Ectodermal cell (in vitro differentiated cells): ENCODE data around the gene AK8.

ENCODE experiments used
- H3K27ac ChIP-seq: 2 replicates; pipeline ENCODE4 v1.7.0; 2013; ENCODE audit warnings: mild to moderate bottlenecking, low read depth, low read length; ENCODE audit not compliant: insufficient read depth, poor library complexity, severe bottlenecking
- H3K27me3 ChIP-seq: 2 replicates; pipeline ENCODE4 v1.7.0; 2013; ENCODE audit warnings: mild to moderate bottlenecking, low read length; ENCODE audit not compliant: insufficient read depth, control insufficient read depth, poor library complexity, severe bottlenecking
- H3K36me3 ChIP-seq: one replicate; pipeline ENCODE4 v1.7.0; 2013; ENCODE audit warnings: low read length; ENCODE audit not compliant: control insufficient read depth, insufficient read depth
- H3K4me1 ChIP-seq: one replicate; pipeline ENCODE4 v1.7.0; 2013; ENCODE audit warnings: low read length; ENCODE audit not compliant: control insufficient read depth, insufficient read depth
- H3K4me3 ChIP-seq: 2 replicates; pipeline ENCODE4 v1.7.0; 2013; ENCODE audit warnings: low read depth, low read length, control low read depth; ENCODE audit not compliant: insufficient read depth
- H3K9me3 ChIP-seq: 2 replicates; pipeline ENCODE4 v1.7.0; 2013; ENCODE audit warnings: mild to moderate bottlenecking, low read length, moderate library complexity; ENCODE audit not compliant: control insufficient read depth
- WGBS, 2 experiments: methylation state at CpG; one replicate each; pipeline ENCODE4 v1.1.7; 2013; ENCODE audit warnings: missing lambda C conversion rate in 2 of 2; 5-methylcytosine and 5-hydroxymethylcytosine counted together

The AK8 gene

GRCh38 chr9:132888151-132888550, 10.1 kb upstream of the AK8 start:
- Histone ChIP-seq H3K27me3 (no peaks in the 10 kb centered on the region), H3K4me1 (no peaks in the 10 kb centered on the region), H3K9me3 (no peaks in the 10 kb centered on the region), H3K27ac (no peak overlapping the region), H3K4me3 (no peak overlapping the region), H3K36me3 (no peaks in the 10 kb centered on the region)
- WGBS, 2 experiments = 94 to 96% methylated on average over 18 of the region's 18 CpGs

- no peak overlapping the region for H3K4me3 ChIP-seq
- H3K36me3 ChIP-seq = no peaks in the 10 kb centered on the region
- 91 to 94% methylated on average over 18 of the region's 18 CpGs for WGBS, 2 experiments
- H3K27me3 ChIP-seq = no peaks in the 10 kb centered on the region
- H3K4me1 ChIP-seq = no peaks in the 10 kb centered on the region
- H3K9me3 ChIP-seq = no peaks in the 10 kb centered on the region
- H3K27ac ChIP-seq = no peak overlapping the region
Measured at GRCh38 chr9:132887181-132888120, 9.4 kb upstream of the AK8 start.

- Histone ChIP-seq H3K27me3 (no peaks in the 10 kb centered on the region), H3K27ac (no peak overlapping the region), H3K4me3 (no peak overlapping the region), H3K4me1 (no peaks in the 10 kb centered on the region), H3K36me3 (no peaks in the 10 kb centered on the region), H3K9me3 (no peaks in the 10 kb centered on the region)
- WGBS, 2 experiments = 88 to 93% methylated on average over 6 of the region's 6 CpGs
Measured at GRCh38 chr9:132886334-132886725, 8.2 kb upstream of the AK8 start.

GRCh38 chr9:132885720-132886333, 7.7 kb upstream of the AK8 start:
- no peaks in the 10 kb centered on the region for H3K27me3 ChIP-seq
- H3K4me1 ChIP-seq = no peaks in the 10 kb centered on the region
- H3K9me3 ChIP-seq = no peaks in the 10 kb centered on the region
- H3K4me3 ChIP-seq = no peak overlapping the region
- no peaks in the 10 kb centered on the region for H3K36me3 ChIP-seq
- WGBS, 2 experiments = 89 to 93% methylated on average over 9 of the region's 9 CpGs
- no peak overlapping the region for H3K27ac ChIP-seq

- no peak overlapping the region for H3K27ac ChIP-seq
- 94 to 97% methylated on average over 27 of the region's 27 CpGs for WGBS, 2 experiments
Measured at GRCh38 chr9:132883349-132884294, 5.5 kb upstream of the AK8 start.

GRCh38 chr9:132882616-132883015, 4.5 kb upstream of the AK8 start:
- H3K27ac ChIP-seq = no peak overlapping the region
- no peaks in the 10 kb centered on the region for H3K4me1 ChIP-seq
- 80 to 83% methylated on average over 6 of the region's 6 CpGs for WGBS, 2 experiments

More at GRCh38 chr9:132883349-132884294, 5.5 kb upstream of the AK8 start:
- H3K4me3 ChIP-seq = no peak overlapping the region
- no peaks in the 10 kb centered on the region for H3K9me3 ChIP-seq
- no peaks in the 10 kb centered on the region for H3K36me3 ChIP-seq
- H3K4me1 ChIP-seq = no peaks in the 10 kb centered on the region
- no peaks in the 10 kb centered on the region for H3K27me3 ChIP-seq

GRCh38 chr9:132881826-132882225, 3.7 kb upstream of the AK8 start:
- no peaks in the 10 kb centered on the region for H3K4me1 ChIP-seq
- H3K27ac ChIP-seq = no peak overlapping the region
- H3K9me3 ChIP-seq = no peaks in the 10 kb centered on the region
- 92 to 95% methylated on average over 6 of the region's 6 CpGs for WGBS, 2 experiments
- peaks cover 12% of the 10 kb centered on the region for H3K27me3 ChIP-seq
- no peaks in the 10 kb centered on the region for H3K36me3 ChIP-seq
- no peak overlapping the region for H3K4me3 ChIP-seq

More at GRCh38 chr9:132882616-132883015, 4.5 kb upstream of the AK8 start:
- Histone ChIP-seq H3K9me3 (no peaks in the 10 kb centered on the region), H3K36me3 (no peaks in the 10 kb centered on the region), H3K4me3 (no peak overlapping the region), H3K27me3 (peaks cover 4% of the 10 kb centered on the region)

GRCh38 chr9:132880324-132880661, 2.2 kb upstream of the AK8 start:
- H3K36me3 ChIP-seq = no peaks in the 10 kb centered on the region
- no peaks in the 10 kb centered on the region for H3K9me3 ChIP-seq
- no peak overlapping the region for H3K27ac ChIP-seq
- H3K4me3 ChIP-seq = no peak overlapping the region
- H3K4me1 ChIP-seq = no peaks in the 10 kb centered on the region
- H3K27me3 ChIP-seq = peaks cover 23% of the 10 kb centered on the region
- WGBS, 2 experiments = 86 to 87% methylated on average over 6 to 7 of the region's 7 CpGs

GRCh38 chr9:132879457-132880323, 1.6 kb upstream of the AK8 start:
- peaks cover 24% of the 10 kb centered on the region for H3K27me3 ChIP-seq
- H3K4me1 ChIP-seq = no peaks in the 10 kb centered on the region
- no peak overlapping the region for H3K4me3 ChIP-seq
- H3K27ac ChIP-seq = no peak overlapping the region
- no peaks in the 10 kb centered on the region for H3K9me3 ChIP-seq
- WGBS, 2 experiments = 91 to 92% methylated on average over 5 to 6 of the region's 6 CpGs
- no peaks in the 10 kb centered on the region for H3K36me3 ChIP-seq
